Left lung (tissue), 10 donors: ENCODE data around the gene PTOV1. TPM values are rescaled to one million over a fixed set of nuclear protein-coding genes. Genes with fewer than 3 reads are reported as not detected.

ENCODE experiments used
- ATAC-seq: fragments of 200-7000 bp; cut with Tn5 transposase; one replicate; pipeline ENCODE4 v1.9.1; 2020; ENCODE audit warnings: moderate library complexity
- DNase-seq, 4 donors: peaks; one replicate each; pipeline ENCODE4 v3.0.0-alpha.2; 2013 to 2020
- H3K27ac ChIP-seq, 2 donors: fragments of 200-600 bp; sonication (generic) in 1 of 2; one replicate each; pipeline versions ENCODE4 v1.5.0 to v1.8.0; 2020 to 2021
- H3K27me3 ChIP-seq, 2 donors: fragments of 200-600 bp; sonication (generic) in 1 of 2; one replicate each; pipeline versions ENCODE4 v1.5.0 to v1.8.0; 2020 to 2021
- H3K36me3 ChIP-seq, 2 donors: fragments of 200-600 bp; sonication (generic) in 1 of 2; one replicate each; pipeline versions ENCODE4 v1.5.0 to v1.8.0; 2020 to 2021
- H3K4me1 ChIP-seq, 2 donors: fragments of 200-600 bp; one replicate each; pipeline ENCODE4 v1.8.0; 2021
- H3K4me3 ChIP-seq, 2 donors: fragments of 200-600 bp; sonication (generic) in 1 of 2; one replicate each; pipeline versions ENCODE4 v1.5.0 to v1.8.0; 2020 to 2021; ENCODE audit warnings: mild to moderate bottlenecking in 1 of 2
- H3K9me3 ChIP-seq, 2 donors: fragments of 200-600 bp; sonication (generic) in 1 of 2; one replicate each; pipeline versions ENCODE4 v1.5.0 to v1.8.0; 2020 to 2021
- intact Hi-C, 2 donors: fragments of 100-400 bp; cut with DNase I; formaldehyde crosslinking; loops; one replicate each; pipeline versions ENCODE4 v1.11.2 to v1.14.2; 2022
- polyA plus RNA-seq, 6 donors: library from polyadenylated mRNA; unstranded; fragments of 120-200 nt; gene quantifications; one replicate each; pipeline ENCODE4 v1.2.1, GENCODE V29; 2013; ENCODE audit not compliant: insufficient read length in 6 of 6
- total RNA-seq, 2 donors: library from RNA; stranded (reverse); fragmentation: NEBNext Ultra II Directional; extraction: Animal tissue kit (Norgen Biotek cat#: 25700); gene quantifications; one replicate each; pipeline ENCODE4 v1.2.1, GENCODE V29; 2021
- TF ChIP-seq, protein P1 (sequence below), 2 donors: fragments of 200-600 bp; sonication (generic) in 1 of 2; IDR thresholded peaks; one replicate each; pipeline versions ENCODE4 v1.5.0 to v1.8.0; 2021; ENCODE audit warnings: antibody characterized with exemption in 2 of 2
- donor health status: DM: no; HTN: yes; CAD: no.
- donor health status: DM: no; HTN: no; CAD: no.

PTOV1 gene
- total and polyA plus RNA-seq, 8 donors: 96.0 to 320 (median 275) TPM

DNA sequence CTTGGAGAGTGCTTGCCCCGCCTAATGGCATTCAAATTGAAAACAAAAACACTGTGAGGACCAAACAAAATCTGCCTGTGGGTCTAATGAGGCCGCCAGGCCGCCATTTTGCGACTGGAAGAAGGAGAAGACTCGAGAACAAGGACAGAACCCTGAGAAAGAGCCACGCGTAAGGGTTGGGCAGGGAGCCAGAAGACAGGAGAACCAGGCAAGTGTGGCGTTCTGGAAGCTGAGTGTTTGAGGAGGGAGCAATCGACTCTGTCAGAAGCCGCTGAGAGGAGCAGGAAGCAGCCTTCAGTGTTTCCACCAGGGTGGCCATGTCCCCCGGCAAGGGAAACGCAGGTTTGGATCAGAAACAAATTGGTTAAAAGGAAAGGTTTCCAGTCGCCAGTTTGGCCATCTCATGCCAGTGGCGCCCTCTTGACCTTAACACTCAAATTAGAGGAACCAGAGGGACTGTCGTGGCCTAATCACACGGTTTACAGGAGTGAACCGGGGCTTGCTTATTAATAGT, 10.2 kb upstream of the PTOV1 start:
- no peaks in the 10 kb centered on the region for H3K4me1 ChIP-seq
- H3K27ac ChIP-seq: no peak overlapping the region
- H3K4me3 ChIP-seq: no peak overlapping the region
- no peaks in the 10 kb centered on the region for H3K9me3 ChIP-seq
- intact Hi-C loops: no loop called here
- ATAC-seq (no peak), DNase-seq (no peak)
- peaks cover 0 to 43% of the 10 kb centered on the region in 2 donors for H3K36me3 ChIP-seq
- H3K27me3 ChIP-seq: no peaks in the 10 kb centered on the region
- TF ChIP-seq, protein P1, sequence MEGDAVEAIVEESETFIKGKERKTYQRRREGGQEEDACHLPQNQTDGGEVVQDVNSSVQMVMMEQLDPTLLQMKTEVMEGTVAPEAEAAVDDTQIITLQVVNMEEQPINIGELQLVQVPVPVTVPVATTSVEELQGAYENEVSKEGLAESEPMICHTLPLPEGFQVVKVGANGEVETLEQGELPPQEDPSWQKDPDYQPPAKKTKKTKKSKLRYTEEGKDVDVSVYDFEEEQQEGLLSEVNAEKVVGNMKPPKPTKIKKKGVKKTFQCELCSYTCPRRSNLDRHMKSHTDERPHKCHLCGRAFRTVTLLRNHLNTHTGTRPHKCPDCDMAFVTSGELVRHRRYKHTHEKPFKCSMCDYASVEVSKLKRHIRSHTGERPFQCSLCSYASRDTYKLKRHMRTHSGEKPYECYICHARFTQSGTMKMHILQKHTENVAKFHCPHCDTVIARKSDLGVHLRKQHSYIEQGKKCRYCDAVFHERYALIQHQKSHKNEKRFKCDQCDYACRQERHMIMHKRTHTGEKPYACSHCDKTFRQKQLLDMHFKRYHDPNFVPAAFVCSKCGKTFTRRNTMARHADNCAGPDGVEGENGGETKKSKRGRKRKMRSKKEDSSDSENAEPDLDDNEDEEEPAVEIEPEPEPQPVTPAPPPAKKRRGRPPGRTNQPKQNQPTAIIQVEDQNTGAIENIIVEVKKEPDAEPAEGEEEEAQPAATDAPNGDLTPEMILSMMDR (IDR thresholded peaks at IDR 0.05): no peak

DNA sequence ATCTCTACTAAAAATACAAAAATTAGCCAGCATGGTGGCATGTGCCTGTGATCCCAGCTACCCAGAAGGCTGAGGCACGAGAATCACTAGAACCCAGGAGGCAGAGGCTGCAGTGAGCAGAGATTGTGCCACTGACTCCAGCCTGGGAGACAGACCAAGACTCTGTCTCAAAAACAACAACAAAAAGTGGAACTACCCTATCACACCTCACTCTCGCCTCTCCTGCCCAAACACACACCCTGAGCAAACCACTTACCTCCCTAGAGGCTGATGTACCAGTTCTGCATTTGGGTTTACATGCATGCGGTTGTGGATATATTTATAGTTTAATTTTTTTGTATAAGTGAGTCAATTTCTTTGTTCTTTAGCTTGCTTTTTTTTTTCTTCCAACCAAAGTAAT, 7.7 kb upstream of the PTOV1 start:
- TF ChIP-seq, protein P1 (IDR thresholded peaks at IDR 0.05): no peak
- intact Hi-C loops: no loop called here
- ATAC-seq (no peak), DNase-seq (no peak)
- H3K27ac ChIP-seq: no peak overlapping the region
- H3K9me3 ChIP-seq: no peaks in the 10 kb centered on the region
- H3K36me3 ChIP-seq: peaks cover 0 to 19% of the 10 kb centered on the region in 2 donors
- peaks cover under 1 to 6% of the 10 kb centered on the region in 2 donors for H3K4me1 ChIP-seq
- no peak overlapping the region for H3K4me3 ChIP-seq
- no peaks in the 10 kb centered on the region for H3K27me3 ChIP-seq

DNA sequence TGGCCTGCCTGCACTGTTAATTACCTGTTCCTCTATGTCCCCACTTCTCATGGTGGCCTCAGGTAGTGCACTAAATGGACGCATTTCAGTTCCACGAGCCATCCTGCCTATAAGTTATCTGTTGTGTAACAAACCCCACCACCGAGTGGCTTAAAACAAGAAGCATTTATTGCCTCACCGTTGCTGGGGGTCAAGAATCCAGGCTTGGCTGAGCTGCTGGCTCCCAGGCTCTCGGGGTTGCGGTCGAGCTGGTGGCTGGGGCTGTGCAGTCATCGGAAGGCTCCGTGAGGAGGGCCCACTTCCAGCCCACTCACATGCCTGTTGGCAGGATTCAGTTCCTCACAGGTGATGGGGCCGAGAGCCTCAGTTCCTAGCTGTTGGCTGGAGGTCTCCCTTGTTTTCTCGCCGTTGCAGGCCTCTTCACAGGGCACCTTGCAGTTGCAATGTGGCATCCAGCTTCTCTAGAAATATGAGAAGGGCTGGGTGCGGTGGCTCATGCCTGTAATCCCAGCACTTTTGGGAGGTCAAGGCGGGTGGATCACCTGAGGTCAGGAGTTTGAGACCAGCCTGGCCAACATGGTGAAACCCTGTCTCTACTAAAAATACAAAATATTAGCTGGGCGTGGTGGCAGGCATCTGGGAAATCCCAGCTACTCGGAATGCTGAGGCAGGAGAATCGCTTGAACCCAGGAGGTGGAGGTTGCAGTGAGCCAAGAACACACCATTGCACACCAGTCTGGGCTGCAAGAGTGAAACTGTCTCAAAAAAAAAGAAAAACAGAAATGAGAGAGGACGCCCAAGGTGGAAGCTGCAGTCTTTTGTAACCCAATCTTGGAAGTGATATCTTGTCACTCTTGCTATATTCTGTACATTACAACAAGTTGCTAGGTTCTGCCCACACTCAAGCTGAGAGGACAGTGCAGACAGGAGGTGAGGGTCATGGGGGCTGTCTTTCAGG, 6.5 kb upstream of the PTOV1 start:
- intact Hi-C loops: no loop called here
- TF ChIP-seq, protein P1 (IDR thresholded peaks at IDR 0.05): no peak
- Histone ChIP-seq H3K4me1 (peaks cover 6 to 18% of the 10 kb centered on the region in 2 donors), H3K9me3 (no peaks in the 10 kb centered on the region), H3K4me3 (no peak overlapping the region), H3K27me3 (no peaks in the 10 kb centered on the region), H3K27ac (no peak overlapping the region), H3K36me3 (peaks cover 0 to 7% of the 10 kb centered on the region in 2 donors)
- no peak for ATAC-seq
- no peak for DNase-seq

DNA sequence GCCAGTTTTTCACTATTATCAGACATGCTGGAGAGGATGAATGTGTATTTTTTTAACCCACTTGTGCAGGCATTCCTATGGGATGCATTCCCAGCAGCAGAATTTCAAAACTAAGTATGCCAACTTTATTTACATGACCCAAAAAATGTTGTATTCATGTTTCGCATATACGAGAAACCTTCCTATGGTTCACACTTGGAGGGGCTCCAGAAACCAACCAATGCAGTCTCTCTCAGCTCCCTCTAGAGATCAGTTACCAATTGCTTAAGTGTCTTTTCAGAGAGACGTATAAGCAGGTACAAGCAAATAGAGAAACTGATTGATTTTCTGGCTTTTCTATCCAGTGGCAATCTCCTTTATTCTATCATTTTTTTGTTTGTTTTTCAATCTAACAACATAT, 5.5 kb upstream of the PTOV1 start:
- Histone ChIP-seq H3K4me1 (peaks cover 10 to 27% of the 10 kb centered on the region in 2 donors), H3K9me3 (no peaks in the 10 kb centered on the region), H3K27me3 (no peaks in the 10 kb centered on the region), H3K27ac (no peak overlapping the region), H3K36me3 (no peaks in the 10 kb centered on the region), H3K4me3 (no peak overlapping the region)
- TF ChIP-seq, protein P1 (IDR thresholded peaks at IDR 0.05): no peak
- DNase-seq: no peak
- intact Hi-C loops: no loop called here
- ATAC-seq: no peak

DNA sequence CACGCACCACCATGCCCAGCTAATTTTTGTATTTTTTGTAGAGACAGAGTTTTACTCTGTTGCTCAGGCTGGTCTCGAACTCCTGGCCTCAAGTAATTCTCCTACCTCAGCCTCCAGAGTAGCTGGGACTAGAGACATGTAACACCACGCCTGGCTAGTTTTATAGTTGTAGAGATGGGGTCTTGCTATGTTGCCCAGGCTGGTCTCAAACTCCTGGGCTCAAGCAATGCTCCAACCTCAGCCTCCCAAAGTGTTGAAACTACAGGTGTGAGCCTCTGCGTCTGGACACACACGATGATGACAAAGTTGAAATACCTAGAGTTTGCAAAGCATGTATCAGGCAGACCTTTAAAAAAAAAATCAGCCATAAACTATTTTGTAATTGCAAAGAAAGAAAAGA, 4.6 kb upstream of the PTOV1 start:
- DNase-seq (no peak), ATAC-seq (no peak)
- Histone ChIP-seq H3K36me3 (no peaks in the 10 kb centered on the region), H3K4me1 (peaks cover 10 to 27% of the 10 kb centered on the region in 2 donors), H3K4me3 (no peak overlapping the region), H3K9me3 (no peaks in the 10 kb centered on the region), H3K27me3 (no peaks in the 10 kb centered on the region), H3K27ac (no peak overlapping the region)
- TF ChIP-seq, protein P1 (IDR thresholded peaks at IDR 0.05): no peak
- intact Hi-C loops: no loop called here
